CD14-positive monocyte (primary cell): Measurements from ENCODE around the gene FAM3C. TPM values are rescaled to one million over a fixed set of nuclear protein-coding genes. Genes with fewer than 3 reads are reported as not detected.
A peak's percentile ranks its signal among the peaks of the same experiment; 100 is the strongest.

Experiments
- DNase-seq, 3 donors: peaks; one replicate each; pipeline ENCODE4 v3.0.0-alpha.2; 2011 to 2022
- H2AFZ ChIP-seq: 2 replicates; pipeline ENCODE4 v1.6.0; 2012; ENCODE audit warnings: mild to moderate bottlenecking, low read depth, low read length, inconsistent platforms; ENCODE audit not compliant: insufficient read depth, poor library complexity, severe bottlenecking
- H3K27ac ChIP-seq, 2 donors: 1 replicate in 1 of 2; 2 replicates in 1 of 2; pipeline ENCODE4 v1.5.1; 2012 to 2013; ENCODE audit warnings: low read length in 2 of 2, control low read depth in 1 of 2, inconsistent platforms in 1 of 2, low read depth in 1 of 2, mild to moderate bottlenecking in 1 of 2
- H3K27me3 ChIP-seq, 2 donors: one replicate each; pipeline versions ENCODE4 v1.6.0 to v1.6.1; 2011 to 2013; ENCODE audit warnings: low read length in 2 of 2; ENCODE audit not compliant: control insufficient read depth in 2 of 2, insufficient read depth in 2 of 2
- H3K36me3 ChIP-seq, 2 donors: replicated peaks in 1 of 2; 1 replicate in 1 of 2; 2 replicates in 1 of 2; pipeline versions ENCODE4 v1.5.1 to v1.6.1; 2012 to 2013; ENCODE audit warnings: low read length in 2 of 2, control low read depth in 1 of 2, inconsistent platforms in 1 of 2, mild to moderate bottlenecking in 1 of 2; ENCODE audit not compliant: insufficient read depth in 2 of 2, control insufficient read depth in 1 of 2
- H3K4me1 ChIP-seq, 2 donors: 1 replicate in 1 of 2; 2 replicates in 1 of 2; pipeline versions ENCODE4 v1.5.1 to v1.6.1; 2012 to 2013; ENCODE audit warnings: low read length in 2 of 2, control low read depth in 1 of 2, inconsistent platforms in 1 of 2, mild to moderate bottlenecking in 1 of 2, moderate library complexity in 1 of 2; ENCODE audit not compliant: insufficient read depth in 2 of 2, control insufficient read depth in 1 of 2
- H3K4me2 ChIP-seq: replicated peaks from 2 replicates; pipeline ENCODE3; 2012; ENCODE audit warnings: low read length, moderate library complexity, mild to moderate bottlenecking; ENCODE audit not compliant: poor library complexity, severe bottlenecking; ENCODE audit errors: extremely low read depth
- H3K4me3 ChIP-seq, 3 experiments: fragments of 200-600 bp in 1 of 3; sonication (generic) in 1 of 3; replicated peaks in 1 of 3; 1 replicate in 2 of 3; 2 replicates in 1 of 3; pipeline ENCODE4 v1.5.1; 2011 to 2013; ENCODE audit warnings: low read length in 3 of 3, mild to moderate bottlenecking in 3 of 3, control low read depth in 2 of 3, low read depth in 2 of 3, inconsistent platforms in 1 of 3, moderate library complexity in 1 of 3
- H3K79me2 ChIP-seq: 2 replicates; pipeline ENCODE4 v1.6.0; 2012; ENCODE audit warnings: mild to moderate bottlenecking, control low read depth, inconsistent platforms, low read length, moderate library complexity; ENCODE audit not compliant: insufficient read depth
- H3K9ac ChIP-seq: 2 replicates; pipeline ENCODE4 v1.6.0; 2017; ENCODE audit warnings: low read length, mild to moderate bottlenecking; ENCODE audit not compliant: insufficient read depth, poor library complexity, severe bottlenecking
- H3K9me3 ChIP-seq, 2 donors: replicated peaks in 1 of 2; 1 replicate in 1 of 2; 2 replicates in 1 of 2; pipeline versions ENCODE4 v1.5.1 to v1.6.1; 2012 to 2013; ENCODE audit warnings: low read length in 2 of 2, control low read depth in 1 of 2; ENCODE audit not compliant: control insufficient read depth in 1 of 2, insufficient read depth in 1 of 2
- H4K20me1 ChIP-seq: 2 replicates; pipeline ENCODE4 v1.6.0; 2012; ENCODE audit warnings: mild to moderate bottlenecking, low read length, control low read depth, moderate library complexity; ENCODE audit not compliant: insufficient read depth
- H3K27ac Mint-ChIP-seq, 7 donors: one replicate each; pipeline ENCODE4 v1.8.0; 2020; ENCODE audit warnings: mild to moderate bottlenecking in 7 of 7, mixed read lengths in 7 of 7, moderate library complexity in 6 of 7, inconsistent platforms in 2 of 7
- H3K27me3 Mint-ChIP-seq, 3 donors: one replicate each; pipeline ENCODE4 v1.8.0; 2021 to 2022; ENCODE audit warnings: low read depth in 3 of 3, mild to moderate bottlenecking in 3 of 3, mixed read lengths in 3 of 3, moderate library complexity in 3 of 3, inconsistent platforms in 1 of 3
- H3K36me3 Mint-ChIP-seq, 2 donors: one replicate each; pipeline ENCODE4 v1.8.0; 2020; ENCODE audit warnings: mixed read lengths in 2 of 2, inconsistent platforms in 1 of 2, mild to moderate bottlenecking in 1 of 2
- H3K4me1 Mint-ChIP-seq: one replicate; pipeline ENCODE4 v1.8.0; 2020; ENCODE audit warnings: mild to moderate bottlenecking, mixed read lengths
- H3K4me3 Mint-ChIP-seq, 2 donors: one replicate each; pipeline ENCODE4 v1.8.0; 2020; ENCODE audit warnings: mild to moderate bottlenecking in 2 of 2, mixed read lengths in 2 of 2, moderate library complexity in 1 of 2
- H3K9me3 Mint-ChIP-seq, 7 donors: one replicate each; pipeline ENCODE4 v1.8.0; 2020 to 2022; ENCODE audit warnings: mixed read lengths in 7 of 7, mild to moderate bottlenecking in 6 of 7, moderate library complexity in 6 of 7, inconsistent platforms in 2 of 7
- CTCF ChIP-seq: fragments of 200-600 bp; IDR thresholded peaks from one replicate; pipeline ENCODE4 v1.8.0; 2022; ENCODE audit warnings: antibody characterized with exemption, mild to moderate bottlenecking
- WGBS: methylation state at CpG from one replicate; pipeline ENCODE4 v1.1.5; 2013; ENCODE audit warnings: missing lambda C conversion rate; ENCODE audit not compliant: insufficient coverage; 5-methylcytosine and 5-hydroxymethylcytosine counted together
- intact Hi-C, 2 donors: fragments of 100-400 bp; cut with micrococcal nuclease; formaldehyde crosslinking; loops; one replicate each; pipeline versions ENCODE4 v1.15.0 to v1.15.1; 2023
- polyA plus RNA-seq, 3 donors: library from polyadenylated mRNA; depleted of rRNA in 1 of 3; unstranded in 2 of 3; stranded (reverse) in 1 of 3; fragments of 300-500 nt in 2 of 3; fragments of >200 nt in 1 of 3; fragmentation: Illumina TruSeq in 2 of 3; gene quantifications; 1 replicate in 2 of 3; 2 replicates in 1 of 3; pipeline ENCODE4 v1.2.3, GENCODE V29; 2012 to 2021

Gene FAM3C
- polyA plus RNA-seq, 3 donors = 5.5 to 13.0 (median 7.3) TPM

GRCh38 chr7:121385800-121386179 lies 10.3 kb downstream of the FAM3C start:
- peaks cover 6% of the 10 kb centered on the region for H4K20me1 ChIP-seq
- WGBS = no CpG with 5 or more reads among the region's 1 CpG

GRCh38 chr7:121385056-121385799 lies 10.9 kb downstream of the FAM3C start:
- Mint-ChIP-seq H3K27me3 (no peaks in the 10 kb centered on the region), H3K4me3 (no peak overlapping the region), H3K36me3 (no peaks in the 10 kb centered on the region), H3K4me1 (peaks cover 12% of the 10 kb centered on the region), H3K9me3 (peaks cover 0 to 2% (median 0%) of the 10 kb centered on the region in 7 donors), H3K27ac (no peak overlapping the region)
- Histone ChIP-seq H3K9me3 (no peaks in the 10 kb centered on the region), H3K4me1 (no peaks in the 10 kb centered on the region), H2AFZ (no peak overlapping the region), H3K27ac (no peak overlapping the region), H3K4me2 (no peak overlapping the region), H3K79me2 (peaks cover 4% of the 10 kb centered on the region), H3K4me3 (no peak overlapping the region), H3K9ac (no peak overlapping the region), H3K36me3 (no peaks in the 10 kb centered on the region), H4K20me1 (peaks cover 6% of the 10 kb centered on the region), H3K27me3 (no peaks in the 10 kb centered on the region)
- TF ChIP-seq CTCF = no peak
- intact Hi-C loops = no loop called here
- no peak for DNase-seq
- WGBS = no CpG with 5 or more reads among the region's 4 CpGs

More at GRCh38 chr7:121385800-121386179, 10.3 kb downstream of the FAM3C start:
- peaks cover 4% of the 10 kb centered on the region for H3K79me2 ChIP-seq
- no peaks in the 10 kb centered on the region for H3K4me1 ChIP-seq
- H3K9ac ChIP-seq = no peak overlapping the region
- H3K27me3 ChIP-seq = no peaks in the 10 kb centered on the region
- peak in 2 of 3 donors; percentile 18 to 66 for DNase-seq
- Mint-ChIP-seq H3K4me3 (no peak overlapping the region), H3K36me3 (no peaks in the 10 kb centered on the region), H3K27ac (no peak overlapping the region), H3K4me1 (peaks cover 12% of the 10 kb centered on the region), H3K27me3 (no peaks in the 10 kb centered on the region), H3K9me3 (peaks cover 0 to 2% (median 0%) of the 10 kb centered on the region in 7 donors)
- no peak overlapping the region for H3K4me2 ChIP-seq
- H3K4me3 ChIP-seq = no peak overlapping the region
- intact Hi-C loops = no loop called here
- no peaks in the 10 kb centered on the region for H3K9me3 ChIP-seq
- TF ChIP-seq CTCF = no peak
- H2AFZ ChIP-seq = no peak overlapping the region
- no peak overlapping the region for H3K27ac ChIP-seq
- H3K36me3 ChIP-seq = no peaks in the 10 kb centered on the region
